Activated naive CD4-positive, alpha-beta T cell treated with anti-CD3 and anti-CD28 coated beads, Interleukin-2, amount 10 ng/mL, durations not matched to agents 7 days and 5 days (primary cell): ENCODE results near the gene FAM32A.
A peak's percentile ranks its signal among the peaks of the same experiment; 100 is the strongest.

Experiments
- CTCF ChIA-PET: fragments of 350-600 bp; sonication (Branson Sonifier 250); formaldehyde crosslinking; loops from one replicate; lab custom pipeline; 2021; ENCODE audit warnings: antibody characterized with exemption; lab: Charles Lee
- DNase-seq: peaks from one replicate; pipeline ENCODE4 v3.0.0-alpha.2; 2020
- H3K27ac Mint-ChIP-seq: one replicate; pipeline ENCODE4 v1.8.0; 2021; ENCODE audit warnings: mild to moderate bottlenecking, moderate library complexity, mixed read lengths
- H3K27me3 Mint-ChIP-seq: one replicate; pipeline ENCODE4 v1.8.0; 2021; ENCODE audit warnings: mild to moderate bottlenecking, mixed read lengths
- H3K36me3 Mint-ChIP-seq: one replicate; pipeline ENCODE4 v1.8.0; 2021; ENCODE audit warnings: mixed read lengths
- H3K4me1 Mint-ChIP-seq: one replicate; pipeline ENCODE4 v1.8.0; 2021; ENCODE audit warnings: mixed read lengths
- H3K4me3 Mint-ChIP-seq: one replicate; pipeline ENCODE4 v1.8.0; 2021; ENCODE audit warnings: mild to moderate bottlenecking, moderate library complexity, mixed read lengths
- H3K9me3 Mint-ChIP-seq: one replicate; pipeline ENCODE4 v1.8.0; 2021; ENCODE audit warnings: mixed read lengths

FAM32A gene

DNA sequence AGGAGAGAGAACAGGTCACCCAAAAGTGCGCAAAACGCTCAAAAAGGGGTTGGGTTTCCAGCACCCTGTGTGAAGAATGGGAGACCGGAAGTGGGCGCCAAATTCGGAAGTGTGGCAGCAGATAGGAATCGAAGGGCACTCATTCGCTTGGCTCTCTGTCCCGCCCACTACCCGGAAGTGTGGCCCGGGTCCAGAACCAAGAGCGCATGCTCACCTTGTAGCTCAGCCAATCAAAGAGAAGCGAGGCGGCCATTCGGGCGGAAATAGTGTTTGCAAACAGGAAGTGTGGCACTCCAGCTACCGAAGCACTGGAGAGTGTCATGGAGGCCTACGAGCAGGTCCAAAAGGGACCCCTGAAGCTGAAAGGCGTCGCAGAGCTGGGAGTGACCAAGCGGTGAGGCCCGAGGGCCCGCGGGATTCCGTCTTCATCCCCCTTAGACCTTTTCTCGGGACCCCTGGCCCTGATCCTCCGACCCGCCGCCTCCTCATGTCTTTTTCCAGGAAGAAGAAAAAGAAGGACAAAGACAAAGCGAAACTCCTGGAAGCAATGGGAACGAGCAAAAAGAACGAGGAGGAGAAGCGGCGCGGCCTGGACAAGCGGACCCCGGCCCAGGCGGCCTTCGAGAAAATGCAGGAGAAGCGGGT lies at the start of gene FAM32A:
Gene FAM32A, plus strand, starts transcription at position 288 of the 645 bp plus-strand sequence. Its CDS starts 33 bp downstream, at position 321.
- CTCF ChIA-PET: interaction anchor here (0.6 to 3.3 kb wide), 14 partner anchors 10 to 373 kb away, joined by 3 to 38 read pairs (median 4); partner anchors contain the start of gene HSH2D
- Mint-ChIP-seq H3K36me3 (peaks cover 25% of the 10 kb centered on the region), H3K9me3 (no peaks in the 10 kb centered on the region), H3K4me3 (peak within 1 kb of the TSS; percentile 100), H3K27ac (peak within 1 kb of the TSS; percentile 97), H3K4me1 (peaks cover 40% of the 10 kb centered on the region), H3K27me3 (peaks cover 20% of the 10 kb centered on the region)
- peak; percentile 99 for DNase-seq

DNA sequence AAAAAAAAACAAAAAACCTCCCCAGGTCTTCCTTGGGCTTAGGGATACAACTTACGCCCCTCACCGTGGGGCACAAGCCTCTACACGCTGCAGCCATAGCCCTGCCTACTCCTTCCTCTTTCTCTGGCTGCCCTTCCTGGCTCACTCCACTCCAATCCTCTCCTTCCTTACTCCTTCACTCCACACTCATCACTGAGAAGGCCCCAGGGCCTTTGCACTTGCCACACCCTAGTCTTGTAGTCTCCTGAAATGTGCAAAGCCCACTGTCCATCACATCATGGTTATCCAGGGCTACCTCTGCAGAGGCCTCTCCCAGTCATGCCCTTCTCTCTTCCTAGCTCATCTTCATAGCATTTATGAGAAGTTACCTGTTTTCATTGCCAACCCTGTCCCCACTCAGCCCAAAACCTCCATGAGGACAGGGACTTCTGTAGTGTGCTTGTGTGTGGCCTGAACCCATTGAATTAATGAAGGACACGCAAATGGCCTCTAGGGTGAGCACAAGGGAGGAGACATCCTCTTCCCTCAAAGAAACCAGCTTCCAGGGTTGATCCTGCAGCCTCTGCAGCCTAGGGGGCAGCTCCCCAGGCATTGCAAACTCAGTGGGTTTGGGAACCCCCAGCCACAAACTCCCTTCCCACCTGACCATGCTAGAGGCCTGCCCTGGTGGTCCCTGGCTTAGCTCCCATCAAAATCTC lies 49.6 kb upstream of the FAM32A start:
- DNase-seq: no peak
- H3K4me3 Mint-ChIP-seq: no peak overlapping the region
- no peak overlapping the region for H3K27ac Mint-ChIP-seq
- H3K36me3 Mint-ChIP-seq: peaks cover 37% of the 10 kb centered on the region
- peaks cover 6% of the 10 kb centered on the region for H3K4me1 Mint-ChIP-seq
- no peaks in the 10 kb centered on the region for H3K9me3 Mint-ChIP-seq
- CTCF ChIA-PET: interaction anchor here (0.9 to 1.5 kb wide), 2 partner anchors 9 to 89 kb away, joined by 3 to 4 read pairs; no protein-coding TSS in a partner anchor
- H3K27me3 Mint-ChIP-seq: peaks cover 4% of the 10 kb centered on the region

DNA sequence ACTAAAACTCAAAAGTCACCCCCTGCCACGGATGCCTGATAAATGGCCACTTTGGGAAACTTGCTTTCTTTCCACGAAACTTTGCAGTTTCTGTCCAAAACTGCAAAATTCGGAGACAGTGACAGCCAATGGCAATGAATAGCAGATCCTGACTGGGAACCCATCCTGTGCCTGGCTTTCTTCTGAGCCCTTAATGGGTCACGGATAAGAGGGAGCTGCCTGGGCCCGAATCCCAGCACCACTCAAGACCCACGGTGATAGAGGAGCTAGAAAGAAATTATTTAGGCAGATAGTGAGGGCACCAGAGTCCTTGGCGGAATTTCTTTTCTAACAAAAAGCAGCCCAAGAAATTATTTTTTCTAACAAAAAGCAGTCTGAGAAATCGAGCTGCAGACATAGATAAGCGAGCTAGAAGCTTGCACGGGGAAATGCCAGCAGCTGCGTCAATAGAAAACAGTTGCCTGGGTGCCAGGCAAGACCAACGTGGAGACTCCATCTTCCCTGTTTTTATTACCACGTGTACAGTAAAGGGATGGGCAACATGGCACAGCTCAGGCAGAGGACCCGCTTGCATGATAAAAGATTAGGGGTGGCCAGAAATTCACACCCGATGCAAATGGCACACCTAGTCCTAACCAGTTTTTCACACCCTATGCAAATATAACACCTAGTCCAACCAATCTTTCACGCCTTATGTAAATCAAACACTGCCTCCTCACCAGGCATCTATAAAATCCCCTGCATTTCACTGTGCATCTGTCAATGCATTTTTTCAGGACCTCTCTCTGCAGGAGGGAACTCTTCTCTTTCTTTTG lies 48.8 kb upstream of the FAM32A start:
- Mint-ChIP-seq H3K4me3 (no peak overlapping the region), H3K9me3 (no peaks in the 10 kb centered on the region), H3K27me3 (peaks cover 4% of the 10 kb centered on the region), H3K36me3 (peaks cover 32% of the 10 kb centered on the region), H3K4me1 (peaks cover 13% of the 10 kb centered on the region), H3K27ac (no peak overlapping the region)
- CTCF ChIA-PET: interaction anchor here (1.5 kb wide), 1 partner anchor 10 kb away, joined by 4 read pairs; no protein-coding TSS in a partner anchor
- no peak for DNase-seq

DNA sequence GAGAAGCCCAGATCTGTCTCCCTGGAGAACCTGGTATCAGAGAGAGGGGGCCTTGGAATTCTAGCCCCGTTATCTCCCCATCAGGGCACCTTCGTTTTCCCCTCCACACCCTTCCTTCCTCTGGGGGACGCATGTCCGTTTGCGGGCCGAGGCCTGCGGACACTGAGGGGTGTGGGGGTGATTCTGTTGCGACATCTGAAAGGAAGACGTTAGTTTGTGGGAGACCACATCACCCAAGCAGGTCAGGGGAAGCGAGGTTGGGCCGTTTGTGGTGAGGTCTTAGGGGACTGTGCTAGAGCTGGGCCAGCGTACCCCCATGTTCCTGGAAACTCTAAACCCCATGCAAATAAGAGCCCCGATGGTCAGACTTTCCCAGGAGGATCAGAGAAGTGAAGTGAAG lies 45.5 kb upstream of the FAM32A start:
- Mint-ChIP-seq H3K4me3 (no peak overlapping the region), H3K4me1 (peaks cover 38% of the 10 kb centered on the region), H3K27ac (peak overlapping the region; percentile 30), H3K36me3 (peaks cover 11% of the 10 kb centered on the region), H3K9me3 (no peaks in the 10 kb centered on the region), H3K27me3 (peaks cover 4% of the 10 kb centered on the region)
- DNase-seq: no peak
- CTCF ChIA-PET: interaction anchor here (1.2 kb wide), 1 partner anchor 237 kb away, joined by 3 read pairs; no protein-coding TSS in a partner anchor

DNA sequence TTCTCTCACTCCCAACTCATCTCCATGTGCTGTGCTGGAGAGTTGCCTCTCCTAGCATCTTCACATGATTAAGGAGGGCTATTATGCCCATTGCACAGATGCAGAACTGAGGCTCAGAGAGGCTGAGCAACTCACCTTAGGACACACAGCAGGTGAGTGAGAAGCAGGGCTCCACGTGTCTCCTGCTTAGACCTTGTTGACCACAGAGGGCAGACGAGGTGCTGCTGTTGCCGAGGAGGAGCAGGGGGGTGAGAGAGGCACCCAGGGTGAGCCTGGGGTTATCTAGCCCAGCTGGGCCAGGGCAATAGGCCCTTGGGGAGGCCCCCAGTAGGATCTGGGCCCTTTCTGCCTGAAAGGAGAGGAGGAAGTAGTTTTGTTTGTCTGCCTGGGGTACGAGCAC lies 44.2 kb upstream of the FAM32A start:
- H3K36me3 Mint-ChIP-seq: peaks cover 12% of the 10 kb centered on the region
- CTCF ChIA-PET: no interaction called here
- no peaks in the 10 kb centered on the region for H3K9me3 Mint-ChIP-seq
- H3K4me3 Mint-ChIP-seq: no peak overlapping the region
- peaks cover 49% of the 10 kb centered on the region for H3K4me1 Mint-ChIP-seq
- peaks cover 4% of the 10 kb centered on the region for H3K27me3 Mint-ChIP-seq
- no peak for DNase-seq
- H3K27ac Mint-ChIP-seq: peak overlapping the region; percentile 24

DNA sequence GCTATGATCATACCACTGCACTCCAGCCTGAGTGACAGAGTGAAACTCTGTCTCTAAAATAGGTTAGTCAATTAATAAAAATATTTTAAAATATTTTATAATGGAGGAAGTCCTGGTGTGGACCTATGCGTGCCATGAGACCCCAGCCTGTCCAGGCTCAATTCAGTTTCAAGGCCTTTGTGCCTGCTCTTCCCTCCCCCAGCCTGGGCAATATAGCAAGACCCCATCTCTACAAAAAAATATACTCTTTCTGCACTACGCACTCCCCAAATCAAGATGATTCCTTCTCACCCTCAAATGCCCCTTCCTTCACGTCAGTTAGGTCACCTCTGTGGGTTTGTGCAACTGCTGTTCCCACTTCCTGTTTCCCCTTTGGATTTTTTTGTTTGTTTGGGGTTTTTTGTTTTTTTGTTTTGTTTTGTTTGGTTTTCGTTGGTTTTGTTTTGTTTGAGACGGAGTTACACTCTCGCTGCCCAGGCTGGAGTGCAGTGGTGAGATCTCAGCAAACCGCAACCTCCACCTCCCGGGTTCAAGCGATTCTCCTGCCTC lies 43.1 kb upstream of the FAM32A start:
- peaks cover 56% of the 10 kb centered on the region for H3K4me1 Mint-ChIP-seq
- H3K9me3 Mint-ChIP-seq: no peaks in the 10 kb centered on the region
- no peak overlapping the region for H3K4me3 Mint-ChIP-seq
- peaks cover 18% of the 10 kb centered on the region for H3K36me3 Mint-ChIP-seq
- H3K27ac Mint-ChIP-seq: peak overlapping the region; percentile 66
- DNase-seq: no peak
- CTCF ChIA-PET: interaction anchor here (1.1 kb wide), 1 partner anchor 100 kb away, joined by 4 read pairs; no protein-coding TSS in a partner anchor
- peaks cover 4% of the 10 kb centered on the region for H3K27me3 Mint-ChIP-seq

DNA sequence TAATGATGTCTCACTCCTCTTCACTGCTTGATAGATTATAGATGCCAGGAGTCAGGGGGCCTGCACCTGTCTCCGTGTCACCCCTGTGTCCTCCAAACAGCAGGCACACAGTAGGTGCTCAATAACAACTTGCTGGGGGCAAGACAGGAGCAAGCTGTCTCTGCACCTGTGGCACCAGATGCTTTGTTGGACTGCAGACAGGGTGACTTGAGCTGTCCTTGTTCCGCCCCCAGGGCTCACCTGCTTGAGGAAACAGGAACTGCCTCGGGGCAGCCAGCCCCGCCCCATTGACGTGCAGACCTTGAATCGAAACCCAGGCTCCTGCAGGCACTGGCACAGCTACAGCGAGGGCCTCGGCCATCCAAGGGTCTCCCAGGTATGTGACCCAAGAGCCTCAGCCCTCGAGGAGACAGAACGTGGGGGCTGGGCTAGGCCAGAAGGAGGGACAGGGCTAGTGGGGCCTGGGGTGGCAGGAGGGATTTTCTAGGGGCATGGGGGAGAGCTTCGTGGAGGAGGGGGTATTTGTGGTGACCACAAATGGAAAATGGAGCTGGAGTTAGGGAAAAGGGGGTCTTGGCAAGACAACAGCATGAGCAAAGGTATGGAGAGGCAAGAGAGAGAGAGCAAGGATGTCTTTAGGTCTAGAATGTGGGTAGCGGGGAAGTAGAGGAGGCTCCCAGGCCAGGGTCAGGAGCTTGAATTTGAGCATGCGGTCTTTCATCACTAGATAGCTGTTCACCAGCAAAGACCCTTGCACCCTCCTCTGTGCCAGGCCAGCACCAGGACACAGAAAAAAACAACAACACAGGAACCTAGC lies 41.6 kb upstream of the FAM32A start, which contains the start of gene HSH2D:
Gene HSH2D, plus strand, starts transcription at position 287 of the 817 bp plus-strand sequence. CDS start 5,066 bp downstream, outside the sequence.
- CTCF ChIA-PET: interaction anchor here (1.3 to 1.6 kb wide), 5 partner anchors 42 to 239 kb away, joined by 3 to 9 read pairs (median 5); partner anchors contain the start of genes FAM32A and TPM4
- Mint-ChIP-seq H3K4me3 (peak within 1 kb of the TSS; percentile 94), H3K4me1 (peaks cover 66% of the 10 kb centered on the region), H3K36me3 (peaks cover 18% of the 10 kb centered on the region), H3K27me3 (peaks cover 4% of the 10 kb centered on the region), H3K9me3 (no peaks in the 10 kb centered on the region), H3K27ac (peak within 1 kb of the TSS; percentile 97)
- DNase-seq: peak; percentile 92

DNA sequence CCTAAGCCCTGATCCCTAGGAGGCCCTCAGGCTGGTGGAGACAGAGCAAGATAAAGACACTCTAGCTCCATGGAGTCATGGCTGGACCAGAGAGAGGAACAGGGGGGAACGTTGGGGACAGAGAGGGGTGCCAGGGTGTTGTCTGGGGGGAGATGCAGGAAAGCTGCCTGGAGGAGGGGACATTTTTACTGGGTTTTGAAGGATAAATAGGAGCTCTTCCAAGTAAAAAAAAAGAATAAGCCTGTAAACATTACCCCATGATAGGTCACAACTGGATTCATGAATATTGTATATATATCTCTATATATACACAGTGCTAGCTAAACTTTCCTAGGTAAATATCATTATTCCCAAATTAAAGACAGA lies 41.0 kb upstream of the FAM32A start:
- no peak for DNase-seq
- H3K27ac Mint-ChIP-seq: peak overlapping the region; percentile 97
- H3K36me3 Mint-ChIP-seq: peaks cover 23% of the 10 kb centered on the region
- H3K9me3 Mint-ChIP-seq: no peaks in the 10 kb centered on the region
- CTCF ChIA-PET: interaction anchor here (1.3 to 1.6 kb wide), 5 partner anchors 41 to 239 kb away, joined by 3 to 9 read pairs (median 5); partner anchors contain the start of genes FAM32A and TPM4
- peaks cover 72% of the 10 kb centered on the region for H3K4me1 Mint-ChIP-seq
- peak overlapping the region; percentile 94 for H3K4me3 Mint-ChIP-seq
- H3K27me3 Mint-ChIP-seq: no peaks in the 10 kb centered on the region

DNA sequence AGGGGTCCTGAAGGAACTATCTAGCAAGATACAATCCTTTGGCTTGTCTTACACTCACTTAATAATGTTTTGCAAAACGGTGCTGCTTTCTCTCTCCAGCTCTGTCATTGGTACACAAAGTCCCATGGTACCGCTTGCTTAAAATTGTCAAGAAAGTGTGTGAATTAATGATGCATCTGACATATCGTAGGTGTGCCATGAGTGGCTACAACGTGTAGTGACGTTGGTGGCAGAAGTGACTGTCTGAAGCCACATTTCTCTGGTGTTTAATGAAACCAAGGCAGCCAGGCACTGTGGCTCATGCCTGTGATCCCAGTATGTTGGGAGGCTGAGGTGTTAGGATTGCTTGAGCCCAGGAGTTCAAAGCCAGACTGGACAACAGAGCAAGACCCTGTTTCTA lies 39.1 kb upstream of the FAM32A start:
- Mint-ChIP-seq H3K4me1 (peaks cover 68% of the 10 kb centered on the region), H3K9me3 (no peaks in the 10 kb centered on the region), H3K27ac (no peak overlapping the region), H3K36me3 (peaks cover 30% of the 10 kb centered on the region), H3K27me3 (no peaks in the 10 kb centered on the region), H3K4me3 (peak overlapping the region; percentile 43)
- CTCF ChIA-PET: no interaction called here
- no peak for DNase-seq

DNA sequence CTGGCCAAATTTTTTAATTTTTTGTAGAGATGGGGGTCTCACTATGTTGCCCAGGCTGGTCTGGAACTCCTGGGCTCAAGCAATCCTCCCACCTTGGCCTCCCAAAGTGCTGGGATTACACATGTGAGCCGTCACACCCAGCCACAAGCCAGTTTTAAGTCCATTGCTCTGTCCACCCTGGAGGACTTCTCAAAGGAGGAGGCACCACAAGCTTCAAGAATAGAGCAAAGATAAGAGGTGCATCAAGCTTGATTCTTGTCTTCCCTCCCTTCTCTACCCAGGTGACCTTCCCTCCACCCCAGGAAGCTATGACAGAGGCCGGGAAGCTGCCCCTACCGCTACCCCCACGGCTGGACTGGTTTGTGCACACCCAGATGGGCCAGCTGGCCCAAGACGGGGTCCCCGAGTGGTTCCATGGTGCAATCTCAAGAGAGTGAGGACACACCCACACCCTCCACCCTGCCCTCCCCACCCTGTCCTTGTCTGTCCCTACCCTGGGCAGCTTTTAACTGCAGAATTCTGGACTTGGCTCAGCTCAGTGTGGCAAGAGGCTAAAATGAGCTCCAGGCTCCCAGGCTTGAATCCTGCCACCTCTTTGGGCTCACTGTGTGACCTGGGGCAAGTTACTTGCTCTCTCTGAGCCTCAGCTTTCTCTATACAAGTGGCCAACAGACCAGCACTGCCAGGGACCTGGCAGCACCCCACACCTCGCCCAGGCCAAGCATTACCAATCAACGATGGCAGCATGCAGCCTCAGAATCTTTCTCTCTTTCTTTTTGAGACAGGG lies 36.6 kb upstream of the FAM32A start:
- Mint-ChIP-seq H3K36me3 (peaks cover 46% of the 10 kb centered on the region), H3K4me3 (no peak overlapping the region), H3K27me3 (no peaks in the 10 kb centered on the region), H3K4me1 (peaks cover 49% of the 10 kb centered on the region), H3K27ac (peak overlapping the region; percentile 55), H3K9me3 (no peaks in the 10 kb centered on the region)
- CTCF ChIA-PET: no interaction called here
- DNase-seq: no peak

DNA sequence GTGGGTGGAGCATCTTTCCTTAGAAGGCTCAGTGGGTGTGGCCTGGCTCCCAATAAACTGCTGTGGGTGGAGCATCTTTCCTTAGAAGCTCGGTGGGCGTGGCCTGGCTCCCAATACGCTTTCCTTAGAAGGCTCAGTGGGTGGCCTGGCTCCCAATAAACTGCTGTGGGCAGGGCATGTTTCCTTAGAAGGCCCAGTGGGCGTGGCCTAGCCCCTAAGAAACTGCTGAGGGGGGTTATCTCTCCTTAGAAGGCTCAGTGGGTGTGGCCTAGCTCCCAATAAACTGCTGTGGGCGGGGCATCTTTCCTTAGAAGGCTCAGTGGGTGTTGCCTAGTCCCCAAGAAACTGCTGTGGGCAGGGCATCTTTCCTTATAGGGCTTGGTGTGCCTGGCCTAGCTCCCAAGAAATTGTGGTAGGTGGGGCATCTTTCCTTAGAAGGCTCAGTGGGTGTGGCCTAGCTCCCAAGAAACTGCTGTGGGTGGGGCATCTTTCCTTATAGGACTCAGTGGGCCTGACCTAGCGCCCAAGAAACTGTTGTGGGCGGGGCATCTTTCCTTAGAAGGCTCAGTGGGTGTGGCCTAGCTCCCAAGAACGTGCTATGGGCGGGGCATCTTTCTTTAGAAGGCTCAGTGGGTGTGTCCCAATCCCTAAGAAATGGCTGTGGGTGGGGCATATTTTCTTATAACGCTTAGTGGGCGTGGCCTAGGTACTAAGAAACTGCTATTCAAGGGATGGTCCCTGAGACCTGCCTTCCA lies 31.5 kb upstream of the FAM32A start:
- Mint-ChIP-seq H3K36me3 (peaks cover 64% of the 10 kb centered on the region), H3K4me1 (peaks cover 16% of the 10 kb centered on the region), H3K4me3 (no peak overlapping the region), H3K27ac (peak overlapping the region; percentile 19), H3K27me3 (no peaks in the 10 kb centered on the region), H3K9me3 (no peaks in the 10 kb centered on the region)
- CTCF ChIA-PET: interaction anchor here (1.3 kb wide), 1 partner anchor 28 kb away, joined by 3 read pairs; no protein-coding TSS in a partner anchor
- no peak for DNase-seq

DNA sequence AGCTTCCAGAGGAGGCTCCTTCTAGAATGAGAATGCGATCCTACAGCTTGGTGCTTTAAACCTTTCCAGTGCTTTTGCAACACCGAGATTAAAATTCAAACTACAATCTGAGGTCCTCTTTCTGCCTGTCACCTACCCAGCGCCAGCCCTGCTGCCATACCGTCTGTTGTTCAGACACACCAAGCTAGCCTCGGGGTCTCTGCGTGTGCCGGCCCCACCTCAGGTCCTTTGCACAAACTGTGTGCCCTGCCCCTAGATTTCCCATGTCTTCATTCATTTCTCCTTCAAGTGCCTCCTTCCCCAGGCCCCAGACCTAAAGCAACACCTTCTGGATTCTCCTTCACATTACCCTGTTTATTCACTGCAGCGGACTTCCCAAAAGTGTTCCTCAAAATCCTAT lies 30.7 kb upstream of the FAM32A start:
- CTCF ChIA-PET: no interaction called here
- H3K36me3 Mint-ChIP-seq: peaks cover 56% of the 10 kb centered on the region
- peak overlapping the region; percentile 33 for H3K27ac Mint-ChIP-seq
- H3K4me3 Mint-ChIP-seq: no peak overlapping the region
- H3K27me3 Mint-ChIP-seq: no peaks in the 10 kb centered on the region
- no peak for DNase-seq
- peaks cover 8% of the 10 kb centered on the region for H3K4me1 Mint-ChIP-seq
- no peaks in the 10 kb centered on the region for H3K9me3 Mint-ChIP-seq
